ENCODE measurements around the gene ENKD1.

The ENKD1 gene

GRCh38 chr16:67678354-67679023 is 11.9 kb upstream of the ENKD1 start:
- DNase-seq, result no peak

- no peak for DNase-seq
Measured at GRCh38 chr16:67677712-67678111, 11.2 kb upstream of the ENKD1 start.

- no peak for DNase-seq
Measured at GRCh38 chr16:67676939-67677338, 10.4 kb upstream of the ENKD1 start.

- DNase-seq, result no peak
Measured at GRCh38 chr16:67676516-67676915, 10.0 kb upstream of the ENKD1 start.

- no peak for DNase-seq
Measured at GRCh38 chr16:67675999-67676398, 9.4 kb upstream of the ENKD1 start.

GRCh38 chr16:67675579-67675935 is 9.0 kb upstream of the ENKD1 start:
- DNase-seq, result no peak

GRCh38 chr16:67674851-67675578 is 8.5 kb upstream of the ENKD1 start:
- DNase-seq, result no peak

GRCh38 chr16:67673712-67674580 is 7.4 kb upstream of the ENKD1 start:
- no peak for DNase-seq

GRCh38 chr16:67672739-67673662 is 6.5 kb upstream of the ENKD1 start:
- no peak for DNase-seq

GRCh38 chr16:67672306-67672705 is 5.8 kb upstream of the ENKD1 start:
- no peak for DNase-seq

GRCh38 chr16:67669499-67670101 is 3.0 kb upstream of the ENKD1 start:
- DNase-seq, result no peak

GRCh38 chr16:67668495-67669157 is 2.1 kb upstream of the ENKD1 start:
- no peak for DNase-seq

- DNase-seq, result peak; percentile 91
Measured at GRCh38 chr16:67667817-67668494, 1.4 kb upstream of the ENKD1 start.

GRCh38 chr16:67667453-67667816 is 885 bp upstream of the ENKD1 start:
- no peak for DNase-seq

- DNase-seq, result no peak
Measured at GRCh38 chr16:67666032-67666551, 458 bp downstream of the ENKD1 start.

- DNase-seq, result no peak
Measured at GRCh38 chr16:67665598-67665997, 952 bp downstream of the ENKD1 start.

- no peak for DNase-seq
Measured at GRCh38 chr16:67664871-67665270, 1.7 kb downstream of the ENKD1 start.

- DNase-seq, result no peak
Measured at GRCh38 chr16:67664258-67664657, 2.3 kb downstream of the ENKD1 start.

- no peak for DNase-seq
Measured at GRCh38 chr16:67663877-67664222, 2.7 kb downstream of the ENKD1 start.

- DNase-seq, result no peak
Measured at GRCh38 chr16:67663151-67663876, 3.2 kb downstream of the ENKD1 start.

Measured in NCI-H2171 (cell line).